SK-N-SH treated with all-trans-retinoic acid at 6 μM for 48 hours (cell line): ENCODE measurements around the gene NKD1.

Experiments used
- ARNTL ChIP-seq: fragments of 450-650 bp; formaldehyde crosslinking; IDR thresholded peaks from 2 replicates; pipeline ENCODE4 v1.5.0; 2020; ENCODE audit warnings: low read depth, mild to moderate bottlenecking, moderate library complexity, borderline replicate concordance
- CREB5 ChIP-seq: fragments of 250-450 bp; sonication (Bioruptor Pico); IDR thresholded peaks from 2 replicates; pipeline ENCODE4 v1.5.1; 2020; ENCODE audit warnings: low read depth, mild to moderate bottlenecking, moderate library complexity
- CSDC2 ChIP-seq: fragments of 250-450 bp; sonication (Bioruptor Pico); IDR thresholded peaks from 2 replicates; pipeline ENCODE4 v1.5.0; 2020; ENCODE audit warnings: mild to moderate bottlenecking, moderate library complexity
- ESRRG ChIP-seq: fragments of 250-450 bp; sonication (Bioruptor Pico); IDR thresholded peaks from 2 replicates; pipeline ENCODE4 v1.6.1; 2021; ENCODE audit warnings: mild to moderate bottlenecking
- PATZ1 ChIP-seq: fragments of 250-450 bp; sonication (Bioruptor Pico); IDR thresholded peaks from 2 replicates; pipeline ENCODE4 v1.8.0; 2020; ENCODE audit warnings: mild to moderate bottlenecking, moderate library complexity, borderline replicate concordance
- ZFP3 ChIP-seq: fragments of 250-450 bp; sonication (Bioruptor Pico); IDR thresholded peaks from 2 replicates; pipeline ENCODE4 v1.5.0; 2020; ENCODE audit warnings: mild to moderate bottlenecking, moderate library complexity
- ZFP30 ChIP-seq: fragments of 450-650 bp; formaldehyde crosslinking; IDR thresholded peaks from 2 replicates; pipeline ENCODE4 v1.5.0; 2022; ENCODE audit warnings: mild to moderate bottlenecking, moderate library complexity
- ZNF565 ChIP-seq: fragments of 450-650 bp; formaldehyde crosslinking; conservative IDR thresholded peaks from 2 replicates; pipeline ENCODE4 v1.5.0; 2020; ENCODE audit warnings: low read depth, mild to moderate bottlenecking, moderate library complexity
- ZNF8 ChIP-seq: fragments of 450-650 bp; formaldehyde crosslinking; IDR thresholded peaks from 2 replicates; pipeline ENCODE4 v1.5.0; 2020; ENCODE audit warnings: mild to moderate bottlenecking, moderate library complexity

GRCh38 chr16:50538411-50539052 lies 9.7 kb upstream of the NKD1 start:
- TF ChIP-seq CREB5 (CRISPR knock-in tag) (no peak), PATZ1 (no peak), ZFP30 (no peak), ARNTL (CRISPR knock-in tag) (no peak), ZNF565 (CRISPR knock-in tag) (no peak), ESRRG (CRISPR knock-in tag) (no peak), ZFP3 (CRISPR knock-in tag) (no peak), ZNF8 (CRISPR knock-in tag) (no peak), CSDC2 (CRISPR knock-in tag) (no peak)
